Aorta (tissue), 5 donors: ENCODE measurements around the gene BDH1. TPM values are rescaled to one million over a fixed set of nuclear protein-coding genes. Genes with fewer than 3 reads are reported as not detected.
A peak's percentile ranks its signal among the peaks of the same experiment; 100 is the strongest.
"Not testable (repeated sequence)": the region's sequence is repeated elsewhere in the genome, so short reads cannot be mapped to it uniquely, and the experiment has no call there.

Source experiments
- ATAC-seq: fragments of 200-7000 bp; cut with Tn5 transposase; one replicate; pipeline ENCODE4 v1.9.1; 2022; ENCODE audit warnings: moderate library complexity; ENCODE audit not compliant: low FRiP score
- DNase-seq, 2 donors: peaks; one replicate each; pipeline ENCODE4 v3.0.0-alpha.2; 2020
- H3K27ac ChIP-seq, 2 donors: one replicate each; pipeline ENCODE4 v1.5.1; 2013; ENCODE audit warnings: low read length in 2 of 2, mild to moderate bottlenecking in 2 of 2, moderate library complexity in 2 of 2, control low read depth in 1 of 2, inconsistent platforms in 1 of 2, low read depth in 1 of 2
- H3K27me3 ChIP-seq, 2 donors: one replicate each; pipeline ENCODE4 v1.6.1; 2013; ENCODE audit warnings: control low read depth in 1 of 2, low read length in 1 of 2, mild to moderate bottlenecking in 1 of 2, moderate library complexity in 1 of 2; ENCODE audit not compliant: insufficient read depth in 2 of 2, control insufficient read depth in 1 of 2
- H3K36me3 ChIP-seq, 2 donors: one replicate each; pipeline ENCODE4 v1.6.1; 2013; ENCODE audit warnings: control low read depth in 1 of 2, low read length in 1 of 2, mild to moderate bottlenecking in 1 of 2; ENCODE audit not compliant: insufficient read depth in 2 of 2, control insufficient read depth in 1 of 2
- H3K4me1 ChIP-seq, 2 donors: one replicate each; pipeline ENCODE4 v1.6.1; 2013; ENCODE audit warnings: low read length in 2 of 2, control low read depth in 1 of 2, mild to moderate bottlenecking in 1 of 2, moderate library complexity in 1 of 2; ENCODE audit not compliant: insufficient read depth in 2 of 2, control insufficient read depth in 1 of 2
- H3K4me3 ChIP-seq, 2 donors: one replicate each; pipeline ENCODE4 v1.5.1; 2013; ENCODE audit warnings: low read length in 2 of 2, control low read depth in 1 of 2, mild to moderate bottlenecking in 1 of 2
- H3K9me3 ChIP-seq: one replicate; pipeline ENCODE4 v1.6.1; 2013; ENCODE audit warnings: mild to moderate bottlenecking, low read length; ENCODE audit not compliant: control insufficient read depth
- WGBS, 2 donors: extraction: QIAGEN DNeasy Blood & Tissue Kit; methylation state at CpG; one replicate each; pipeline ENCODE4 v1.1.7; 2013; 5-methylcytosine and 5-hydroxymethylcytosine counted together
- intact Hi-C, 2 donors: fragments of 100-400 bp; cut with DNase I; formaldehyde crosslinking; loops; one replicate each; pipeline versions ENCODE4 v1.14.2 to v1.15.0; 2022
- long read RNA-seq, 2 donors: library from polyadenylated mRNA; unstranded; transcript quantifications; one replicate each; pipeline ENCODE4 v2.0.0, GENCODE V29; 2020 to 2021
- polyA plus RNA-seq, 2 donors: library from polyadenylated mRNA; stranded (reverse); fragments of 200-250 nt; gene quantifications; one replicate each; pipeline ENCODE4 v1.2.3, GENCODE V29; 2013
- total RNA-seq, 2 donors: library from RNA; stranded (reverse); fragmentation: NEBNext Ultra II Directional; extraction: Animal tissue kit (Norgen Biotek cat#: 25700); gene quantifications; one replicate each; pipeline ENCODE4 v1.2.1, GENCODE V29; 2021
- donor health status: healthy with polysubstance abuse.
- donor health status: Bipolar disorder and iron deficiency.
- donor health status: DM: no; HTN: no; CAD: no.
- donor health status: DM: no; HTN: no; CAD: no.
- donor health status: DM: yes; HTN: yes; CAD: no.

Gene BDH1
- total RNA-seq, result 1 to 10 TPM; 3.5 to 5.6 TPM
- 10 to 100 TPM in 1 of 2 donors, 1 to 10 TPM in 1; 7.6 to 17.8 TPM for polyA plus RNA-seq
- long read RNA-seq, donor 1, partial matches to known transcripts, result 0 of 5 reads
- long read RNA-seq, donor 1, other reads (novel, unspliced or antisense), result 1 of 5 reads
- long read RNA-seq, donor 2, partial matches to known transcripts, result 0 of 1 reads
- long read RNA-seq, donor 2, other reads (novel, unspliced or antisense), result 1 of 1 reads

- 1% methylated on average over 61 to 96 of the region's 96 CpGs for WGBS, 2 donors
- ATAC-seq, result peak; percentile 52
- Histone ChIP-seq H3K4me1 (no peaks in the 10 kb centered on the region), H3K9me3 (no peaks in the 10 kb centered on the region), H3K27ac (peak within 1 kb of the TSS; percentile 65 to 76), H3K4me3 (peak within 1 kb of the TSS; percentile 45 to 69), H3K27me3 (no peaks in the 10 kb centered on the region), H3K36me3 (no peaks in the 10 kb centered on the region)
- DNase-seq, result peak; percentile 58 to 80
- intact Hi-C loops, result no loop called here
Measured at GRCh38 chr3:197555281-197556261, at the start of gene BDH1. TSS of gene BDH1 (minus strand) at chr3:197555968. CDS start at chr3:197546443, 9,525 bp downstream.

GRCh38 chr3:197603317-197603933 lies 47.7 kb upstream of the BDH1 start:
- ATAC-seq (no peak), DNase-seq (no peak)
- no peak overlapping the region for H3K4me3 ChIP-seq
- peaks cover 2 to 5% of the 10 kb centered on the region in 2 donors for H3K36me3 ChIP-seq
- no peaks in the 10 kb centered on the region for H3K27me3 ChIP-seq
- intact Hi-C loops, result no loop called here
- 91 to 92% methylated on average over 15 of the region's 15 CpGs for WGBS, 2 donors
- no peaks in the 10 kb centered on the region for H3K4me1 ChIP-seq
- H3K9me3 ChIP-seq, result no peaks in the 10 kb centered on the region
- no peak overlapping the region for H3K27ac ChIP-seq

GRCh38 chr3:197602351-197602750 lies 46.6 kb upstream of the BDH1 start:
- WGBS, 2 donors, result 95% methylated on average over 29 to 31 of the region's 31 CpGs
- H3K4me3 ChIP-seq, H3K27ac ChIP-seq, intact Hi-C loops, H3K4me1 ChIP-seq, ATAC-seq, H3K9me3 ChIP-seq, H3K27me3 ChIP-seq, DNase-seq, H3K36me3 ChIP-seq: not testable (repeated sequence)

- H3K4me3 ChIP-seq, intact Hi-C loops, H3K36me3 ChIP-seq, H3K4me1 ChIP-seq, H3K27ac ChIP-seq, ATAC-seq, H3K27me3 ChIP-seq, H3K9me3 ChIP-seq, DNase-seq: not testable (repeated sequence)
- 69 to 79% methylated on average over 2 of the region's 2 CpGs for WGBS, 2 donors
Measured at GRCh38 chr3:197601566-197601840, 45.7 kb upstream of the BDH1 start.

- H3K27me3 ChIP-seq, result no peaks in the 10 kb centered on the region
- no peak overlapping the region for H3K4me3 ChIP-seq
- no peaks in the 10 kb centered on the region for H3K36me3 ChIP-seq
- no peaks in the 10 kb centered on the region for H3K9me3 ChIP-seq
- WGBS, 2 donors, result 86 to 91% methylated on average over 22 of the region's 22 CpGs
- intact Hi-C loops, result no loop called here
- no peaks in the 10 kb centered on the region for H3K4me1 ChIP-seq
- no peak for DNase-seq
- H3K27ac ChIP-seq, result no peak overlapping the region
- ATAC-seq, result no peak
Measured at GRCh38 chr3:197600796-197601565, 45.2 kb upstream of the BDH1 start.

- 13 to 17% methylated on average over 22 of the region's 22 CpGs for WGBS, 2 donors
- no peaks in the 10 kb centered on the region for H3K36me3 ChIP-seq
- H3K27me3 ChIP-seq, result no peaks in the 10 kb centered on the region
- intact Hi-C loops, result loop anchor here in 1 of 2 donors (10.0 kb wide), 1 partner anchor 76 kb away; no protein-coding TSS in a partner anchor
- no peaks in the 10 kb centered on the region for H3K9me3 ChIP-seq
- no peak overlapping the region for H3K27ac ChIP-seq
- no peaks in the 10 kb centered on the region for H3K4me1 ChIP-seq
- peak; percentile 91 for ATAC-seq
- DNase-seq, result peak; percentile 80 to 89
- H3K4me3 ChIP-seq, result no peak overlapping the region
Measured at GRCh38 chr3:197599089-197599765, 43.5 kb upstream of the BDH1 start.

GRCh38 chr3:197598404-197598980 lies 42.7 kb upstream of the BDH1 start:
- 74 to 75% methylated on average over 15 of the region's 15 CpGs for WGBS, 2 donors
- H3K27ac ChIP-seq, result no peak overlapping the region
- intact Hi-C loops, result loop anchor here in 1 of 2 donors (10.0 kb wide), 1 partner anchor 76 kb away; no protein-coding TSS in a partner anchor
- no peaks in the 10 kb centered on the region for H3K36me3 ChIP-seq
- H3K9me3 ChIP-seq, result no peaks in the 10 kb centered on the region
- no peaks in the 10 kb centered on the region for H3K27me3 ChIP-seq
- no peaks in the 10 kb centered on the region for H3K4me1 ChIP-seq
- ATAC-seq, result no peak
- no peak for DNase-seq
- H3K4me3 ChIP-seq, result no peak overlapping the region
